GM18870 (cell line): ENCODE results near the gene HIC1.
"Not testable (repeated sequence)": the region's sequence is repeated elsewhere in the genome, so short reads cannot be mapped to it uniquely, and the experiment has no call there.

Experiments used
- ATAC-seq: cut with Tn5 transposase; IDR thresholded peaks from one replicate; pipeline ENCODE4 v1.9.1; 2021; ENCODE audit warnings: moderate library complexity; ENCODE audit not compliant: unreplicated experiment

HIC1 gene

GRCh38 chr17:2054512-2055291 is at the start of gene HIC1:
Gene HIC1 (plus strand): TSS chr17:2055103. CDS start chr17:2056691, 1,588 bp downstream.
- no peak for ATAC-seq

DNA sequence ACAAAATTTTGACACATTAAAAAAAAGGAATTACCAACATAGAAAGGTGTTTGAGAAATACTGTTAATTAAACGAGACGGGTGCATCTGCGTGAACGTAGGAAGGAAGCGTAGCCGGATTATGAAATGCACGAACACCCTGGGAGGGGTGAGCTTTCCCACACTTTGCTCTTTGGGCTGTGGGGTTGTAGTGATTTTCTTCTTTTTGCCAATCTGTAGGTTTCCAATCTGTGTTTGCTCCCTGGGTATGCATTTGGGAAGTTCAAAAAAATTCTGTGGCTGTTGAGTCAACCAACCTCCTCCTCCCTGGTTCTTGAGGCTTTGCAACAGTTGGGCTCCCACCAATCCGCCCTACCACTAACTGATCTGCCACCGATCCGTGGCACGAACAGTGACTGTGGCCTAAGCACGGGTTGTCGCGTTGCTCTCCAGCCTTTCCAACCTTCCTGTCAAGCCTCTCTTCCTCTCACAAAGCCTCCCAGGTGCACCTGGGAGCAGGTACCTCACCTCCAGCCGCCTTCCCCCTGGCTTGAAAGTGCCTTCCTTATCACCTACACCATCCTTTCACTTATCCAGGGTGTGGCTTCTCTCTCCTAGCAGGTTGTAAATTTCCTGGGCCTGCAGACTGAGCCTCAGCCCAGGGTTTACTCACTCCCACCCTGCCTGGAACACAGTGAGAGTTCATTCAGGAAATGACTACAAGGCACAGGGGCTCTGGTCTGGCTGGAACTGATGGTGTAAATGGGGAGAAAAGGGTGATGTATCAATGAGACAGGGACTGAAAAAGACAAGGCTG is 46.4 kb upstream of the HIC1 start:
- no peak for ATAC-seq

- no peak for ATAC-seq
Observed at GRCh38 chr17:2009737-2010136, 45.2 kb upstream of the HIC1 start.

GRCh38 chr17:2011411-2012371 is 43.2 kb upstream of the HIC1 start:
- no peak for ATAC-seq

GRCh38 chr17:2012499-2012898 is 42.4 kb upstream of the HIC1 start:
- ATAC-seq = no peak

GRCh38 chr17:2013220-2013993 is 41.5 kb upstream of the HIC1 start:
- not testable (repeated sequence) for ATAC-seq

- no peak for ATAC-seq
Observed at GRCh38 chr17:2013994-2014317, 40.9 kb upstream of the HIC1 start.

DNA sequence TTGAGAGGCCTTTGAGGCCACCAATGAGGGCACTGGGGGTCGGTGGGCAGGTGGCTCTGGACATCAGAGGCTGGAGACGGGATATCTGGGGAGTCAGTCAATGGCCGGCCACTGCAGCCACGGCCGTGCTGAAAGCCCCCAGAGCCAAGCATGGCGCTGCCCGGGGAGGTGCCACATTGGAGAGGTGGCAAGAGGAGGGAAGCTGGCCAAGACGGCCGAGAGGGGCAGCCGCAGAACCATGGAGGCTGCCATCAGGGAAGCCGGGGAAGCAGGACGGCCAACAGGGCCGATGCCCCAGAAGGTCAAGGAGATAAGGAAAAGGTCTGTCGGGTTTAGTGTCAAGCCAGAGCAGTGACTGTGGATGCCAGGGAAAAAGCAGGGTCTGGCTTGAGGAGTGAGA is 39.6 kb upstream of the HIC1 start:
- no peak for ATAC-seq

DNA sequence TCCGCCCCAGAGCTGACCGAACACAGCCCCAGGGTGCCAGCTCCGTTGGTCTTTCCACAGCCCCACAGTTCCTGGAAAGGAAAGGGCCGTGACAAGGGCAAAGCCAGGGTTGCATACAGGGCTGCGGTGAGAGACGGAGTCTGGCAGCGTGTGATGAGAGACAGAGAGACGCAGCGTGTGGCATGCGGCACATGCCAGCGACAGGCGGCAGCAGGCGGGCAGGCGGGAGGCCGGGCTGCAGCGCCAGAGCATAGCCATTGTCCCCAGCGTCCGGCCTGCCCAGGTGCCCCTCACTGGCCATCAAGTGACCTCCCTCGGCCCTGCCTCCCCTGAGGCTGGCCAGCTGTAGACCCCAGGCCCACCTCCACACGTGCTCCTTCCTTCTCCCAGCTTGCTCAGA is 38.4 kb upstream of the HIC1 start:
- no peak for ATAC-seq

- no peak for ATAC-seq
Observed at GRCh38 chr17:2017274-2017941, 37.5 kb upstream of the HIC1 start.

DNA sequence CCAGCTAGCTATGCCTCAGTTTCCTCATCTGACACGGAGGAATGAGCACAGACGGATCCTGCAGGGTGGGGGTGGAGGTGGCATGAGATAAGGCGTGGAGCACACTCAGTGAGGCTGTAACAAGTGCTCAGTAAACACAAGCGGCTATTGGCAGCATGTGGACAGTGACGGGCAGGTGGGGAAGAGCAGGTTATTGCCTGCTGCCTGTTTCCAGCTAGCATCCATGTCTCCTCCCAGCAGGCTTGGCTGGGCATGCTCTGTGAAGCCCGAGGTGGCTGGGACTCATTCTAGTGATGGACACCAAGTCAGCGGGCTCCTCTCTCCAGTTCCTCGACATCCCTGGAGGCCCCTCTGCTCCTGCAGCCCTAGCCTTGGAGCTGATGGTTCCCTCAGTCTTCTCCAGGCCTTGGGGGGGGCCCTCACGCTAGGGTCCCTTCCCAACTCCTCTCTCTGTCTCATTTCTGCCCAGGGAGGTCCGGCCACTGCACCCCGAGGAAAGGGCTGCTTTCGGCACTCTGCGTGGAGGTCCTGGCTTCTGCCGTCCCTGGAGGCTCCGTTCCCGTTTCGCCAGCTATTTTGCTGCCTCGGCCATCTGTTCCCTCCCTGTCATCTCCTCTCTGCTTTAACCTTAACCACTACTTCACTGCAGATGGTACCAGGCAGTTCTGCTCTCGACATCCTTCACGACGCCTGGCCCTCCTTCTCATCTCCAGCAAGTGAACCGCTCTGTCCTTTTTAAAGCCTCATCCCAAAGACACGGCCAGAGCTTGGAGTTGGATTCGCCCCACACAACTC is 36.0 kb upstream of the HIC1 start:
- ATAC-seq = no peak

DNA sequence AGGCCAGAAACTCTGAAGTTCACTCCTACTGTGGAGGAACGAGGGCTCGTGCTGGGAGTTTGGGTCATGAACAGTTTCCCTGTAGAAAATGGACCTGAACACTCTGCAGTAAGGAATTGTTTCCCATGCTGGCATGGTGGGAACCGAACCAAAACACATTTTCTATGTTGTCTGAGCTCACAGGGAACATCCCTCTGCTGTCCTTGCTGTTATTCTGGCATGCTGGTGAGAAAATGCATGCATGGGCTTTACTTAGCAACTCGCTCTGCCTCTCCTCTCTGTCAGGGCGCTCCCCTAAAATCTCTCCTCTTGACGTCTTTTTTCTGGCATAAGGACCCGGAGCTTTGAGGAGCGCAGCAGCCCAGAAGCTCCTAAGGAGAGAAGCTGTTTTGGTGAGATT is 35.2 kb upstream of the HIC1 start:
- ATAC-seq = no peak

GRCh38 chr17:2020721-2021120 is 34.2 kb upstream of the HIC1 start:
- ATAC-seq = no peak

DNA sequence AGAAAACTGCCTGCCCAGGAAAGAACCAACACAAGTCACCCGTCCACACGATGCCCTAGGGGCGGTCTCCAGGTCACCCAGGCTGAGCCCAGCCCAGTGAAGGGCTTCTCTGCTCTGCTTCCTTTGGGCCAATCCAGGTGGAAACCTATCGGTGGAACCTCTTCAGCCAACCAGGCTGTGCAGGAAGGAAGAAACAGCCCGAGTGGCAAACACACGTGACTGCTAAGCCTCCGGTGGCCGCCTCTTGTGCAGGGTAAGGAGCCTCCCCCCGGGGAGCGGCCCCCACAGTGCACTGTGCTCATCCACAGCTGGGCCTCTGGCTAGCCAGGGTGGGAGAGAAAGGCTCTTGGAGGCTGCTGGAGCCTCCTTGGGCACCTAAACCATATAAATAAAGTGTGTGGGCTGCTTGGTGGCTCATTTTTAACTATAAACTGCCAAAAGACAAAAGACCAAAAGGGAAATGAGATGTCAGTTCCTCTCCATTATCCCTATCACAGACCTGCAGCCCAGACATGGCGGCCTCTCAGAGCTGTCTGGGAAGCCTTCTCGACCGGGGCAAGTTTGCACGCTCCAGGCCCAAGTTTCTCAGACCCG is 32.2 kb upstream of the HIC1 start:
- ATAC-seq = no peak

DNA sequence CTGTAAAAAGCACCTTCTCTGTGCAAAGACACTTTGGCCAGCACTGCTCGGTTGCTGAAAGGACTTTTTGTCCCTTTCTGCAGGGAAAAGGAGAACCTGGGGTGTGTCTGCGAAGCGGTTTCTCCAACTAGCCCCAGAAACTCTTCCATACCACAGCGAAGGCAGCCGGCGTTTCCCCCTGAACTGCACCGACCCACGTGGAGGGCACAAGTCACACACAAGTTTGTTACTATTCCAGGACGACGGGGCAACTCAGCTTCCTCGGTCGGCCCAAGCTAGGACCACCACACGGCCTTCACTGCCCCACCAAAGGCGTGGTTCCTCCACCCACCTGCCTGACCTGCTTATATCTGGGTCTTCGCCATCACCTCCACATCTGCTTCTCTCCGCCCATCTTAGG is 31.6 kb upstream of the HIC1 start:
- ATAC-seq = no peak

- no peak for ATAC-seq
Observed at GRCh38 chr17:2023692-2024571, 31.0 kb upstream of the HIC1 start.

- ATAC-seq = no peak
Observed at GRCh38 chr17:2024572-2025219, 30.2 kb upstream of the HIC1 start.
